ENCODE results near the gene RTL1. TPM values are rescaled to one million over a fixed set of nuclear protein-coding genes. Genes with fewer than 3 reads are reported as not detected.
A peak's percentile ranks its signal among the peaks of the same experiment; 100 is the strongest.

Gene RTL1
- total and polyA plus RNA-seq, 2 experiments from 2014 or later: 0.15 TPM; not detected in 1

DNA sequence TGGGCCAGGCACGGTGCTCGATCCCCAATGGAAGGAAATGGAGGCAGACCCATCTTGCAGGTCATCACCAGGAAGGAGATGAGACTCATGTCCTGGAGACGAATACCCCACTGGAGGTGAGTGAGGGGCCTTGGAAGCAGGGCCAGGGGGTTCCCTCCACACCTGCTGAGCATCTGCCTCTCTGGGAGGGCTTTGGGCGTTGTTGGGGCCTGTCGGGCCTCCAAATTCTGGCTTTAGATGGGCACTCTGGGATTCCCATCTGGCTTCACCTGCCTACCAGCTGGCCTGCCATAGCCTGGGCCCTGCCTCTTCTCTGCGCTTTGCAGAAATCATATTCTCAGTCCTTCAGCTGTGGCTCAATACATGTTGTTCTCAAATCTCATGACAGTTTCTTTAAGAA, 13.9 kb downstream of the RTL1 start:
- H3K27me3 ChIP-seq: no peaks in the 10 kb centered on the region
- TF ChIP-seq, protein P1, sequence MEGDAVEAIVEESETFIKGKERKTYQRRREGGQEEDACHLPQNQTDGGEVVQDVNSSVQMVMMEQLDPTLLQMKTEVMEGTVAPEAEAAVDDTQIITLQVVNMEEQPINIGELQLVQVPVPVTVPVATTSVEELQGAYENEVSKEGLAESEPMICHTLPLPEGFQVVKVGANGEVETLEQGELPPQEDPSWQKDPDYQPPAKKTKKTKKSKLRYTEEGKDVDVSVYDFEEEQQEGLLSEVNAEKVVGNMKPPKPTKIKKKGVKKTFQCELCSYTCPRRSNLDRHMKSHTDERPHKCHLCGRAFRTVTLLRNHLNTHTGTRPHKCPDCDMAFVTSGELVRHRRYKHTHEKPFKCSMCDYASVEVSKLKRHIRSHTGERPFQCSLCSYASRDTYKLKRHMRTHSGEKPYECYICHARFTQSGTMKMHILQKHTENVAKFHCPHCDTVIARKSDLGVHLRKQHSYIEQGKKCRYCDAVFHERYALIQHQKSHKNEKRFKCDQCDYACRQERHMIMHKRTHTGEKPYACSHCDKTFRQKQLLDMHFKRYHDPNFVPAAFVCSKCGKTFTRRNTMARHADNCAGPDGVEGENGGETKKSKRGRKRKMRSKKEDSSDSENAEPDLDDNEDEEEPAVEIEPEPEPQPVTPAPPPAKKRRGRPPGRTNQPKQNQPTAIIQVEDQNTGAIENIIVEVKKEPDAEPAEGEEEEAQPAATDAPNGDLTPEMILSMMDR (IDR thresholded peaks at IDR 0.05; ENCODE audit: low read depth, low read length): no peak
- H3K4me1 ChIP-seq (ENCODE audit: low read depth): peaks cover 10% of the 10 kb centered on the region
- H3K36me3 ChIP-seq: no peaks in the 10 kb centered on the region
- H3K9me3 ChIP-seq (ENCODE audit: low read depth): no peaks in the 10 kb centered on the region
- H3K27ac ChIP-seq: no peak overlapping the region
- no peak overlapping the region for H3K4me3 ChIP-seq
- DNase-seq (ENCODE audit: low read depth in 1 of 2, low spot score in 1 of 2): no peak

DNA sequence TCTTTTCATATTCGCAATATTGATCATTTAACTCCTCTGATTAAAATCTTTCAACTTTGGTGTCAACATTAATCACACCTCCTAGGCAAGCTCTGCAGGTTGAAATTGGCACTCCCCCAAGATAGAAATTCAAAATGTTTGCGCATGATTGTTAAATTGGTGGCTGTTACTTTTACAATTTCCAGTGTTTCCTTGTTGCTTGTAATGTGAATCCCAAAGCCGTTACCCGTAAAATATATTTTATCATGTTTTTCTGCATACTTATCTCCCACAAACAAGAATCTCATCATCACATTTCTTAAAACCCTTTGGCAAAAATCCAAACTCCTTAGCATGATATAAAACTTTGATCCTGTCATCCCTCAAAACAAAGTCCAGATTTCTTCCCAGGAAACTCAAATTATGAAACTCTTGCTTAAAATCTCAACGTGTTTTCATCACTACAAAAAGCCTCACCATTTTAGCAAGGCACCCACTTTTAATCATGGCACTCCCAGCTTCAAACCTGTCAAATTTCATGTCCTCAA, 14.7 kb downstream of the RTL1 start:
- TF ChIP-seq, protein P1 (IDR thresholded peaks at IDR 0.05; ENCODE audit: low read depth, low read length): no peak
- H3K4me3 ChIP-seq: no peak overlapping the region
- peak in 1 of 2 donors; percentile 62 for DNase-seq (ENCODE audit: low read depth in 1 of 2, low spot score in 1 of 2)
- H3K27me3 ChIP-seq: no peaks in the 10 kb centered on the region
- no peaks in the 10 kb centered on the region for H3K9me3 ChIP-seq (ENCODE audit: low read depth)
- no peak overlapping the region for H3K27ac ChIP-seq
- no peaks in the 10 kb centered on the region for H3K36me3 ChIP-seq
- H3K4me1 ChIP-seq (ENCODE audit: low read depth): peaks cover 10% of the 10 kb centered on the region

DNA sequence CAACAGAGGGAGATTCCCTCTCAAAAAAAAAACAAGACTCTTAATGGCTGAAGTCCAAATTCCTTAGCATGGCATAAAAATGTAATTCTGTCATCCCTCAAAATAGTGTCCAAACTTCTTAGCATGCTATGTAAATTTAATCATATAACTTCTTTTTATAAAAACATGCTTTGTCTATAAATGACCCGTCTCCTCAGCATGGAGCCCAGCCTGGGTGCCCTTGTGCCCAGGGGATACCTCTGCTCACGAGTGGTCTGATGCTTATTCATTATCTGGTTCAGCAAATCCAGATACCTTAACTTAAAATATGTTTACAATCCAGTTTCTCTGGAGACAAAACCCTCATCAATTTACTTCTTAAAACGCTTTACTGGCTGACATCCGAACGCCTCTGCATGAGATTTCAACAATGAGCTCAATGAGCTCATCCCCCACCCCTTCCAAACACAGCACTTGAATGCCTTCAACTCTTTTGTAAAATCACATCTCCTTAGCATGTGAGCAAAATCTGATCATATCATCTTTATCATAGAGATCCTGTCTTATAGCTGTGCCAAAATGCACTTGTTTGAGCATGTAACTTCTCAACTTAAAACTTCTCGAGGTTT, 15.7 kb downstream of the RTL1 start:
- H3K9me3 ChIP-seq (ENCODE audit: low read depth): no peaks in the 10 kb centered on the region
- H3K27me3 ChIP-seq: no peaks in the 10 kb centered on the region
- H3K4me1 ChIP-seq (ENCODE audit: low read depth): peaks cover 3% of the 10 kb centered on the region
- no peak overlapping the region for H3K4me3 ChIP-seq
- no peaks in the 10 kb centered on the region for H3K36me3 ChIP-seq
- H3K27ac ChIP-seq: no peak overlapping the region
- TF ChIP-seq, protein P1 (IDR thresholded peaks at IDR 0.05; ENCODE audit: low read depth, low read length): no peak
- DNase-seq (ENCODE audit: low read depth in 1 of 2, low spot score in 1 of 2): no peak

DNA sequence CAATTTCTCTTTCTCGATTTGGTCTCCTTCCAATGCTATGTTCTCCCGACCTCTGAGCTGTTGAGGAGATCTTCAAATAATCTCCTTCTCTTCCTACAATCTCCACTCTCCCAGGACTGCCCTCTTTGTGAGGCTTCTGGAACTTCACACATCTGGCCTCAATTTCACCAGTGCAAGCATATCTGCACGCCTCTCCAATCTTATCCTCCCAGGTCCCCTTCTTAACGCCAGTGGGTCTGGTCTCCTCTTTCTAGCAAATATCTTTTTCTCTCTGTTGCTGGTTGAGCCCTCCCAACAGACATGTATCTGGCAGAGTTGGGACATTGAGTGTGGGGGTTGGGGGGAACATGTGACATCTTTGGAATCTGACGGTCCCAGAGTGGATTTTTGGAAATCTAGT, 17.9 kb downstream of the RTL1 start:
- Histone ChIP-seq H3K9me3 (ENCODE audit: low read depth) (no peaks in the 10 kb centered on the region), H3K36me3 (no peaks in the 10 kb centered on the region), H3K27ac (no peak overlapping the region), H3K4me3 (no peak overlapping the region), H3K27me3 (no peaks in the 10 kb centered on the region), H3K4me1 (ENCODE audit: low read depth) (no peaks in the 10 kb centered on the region)
- TF ChIP-seq, protein P1 (IDR thresholded peaks at IDR 0.05; ENCODE audit: low read depth, low read length): no peak
- DNase-seq (ENCODE audit: low read depth in 1 of 2, low spot score in 1 of 2): peak in 1 of 2 donors; percentile 26

DNA sequence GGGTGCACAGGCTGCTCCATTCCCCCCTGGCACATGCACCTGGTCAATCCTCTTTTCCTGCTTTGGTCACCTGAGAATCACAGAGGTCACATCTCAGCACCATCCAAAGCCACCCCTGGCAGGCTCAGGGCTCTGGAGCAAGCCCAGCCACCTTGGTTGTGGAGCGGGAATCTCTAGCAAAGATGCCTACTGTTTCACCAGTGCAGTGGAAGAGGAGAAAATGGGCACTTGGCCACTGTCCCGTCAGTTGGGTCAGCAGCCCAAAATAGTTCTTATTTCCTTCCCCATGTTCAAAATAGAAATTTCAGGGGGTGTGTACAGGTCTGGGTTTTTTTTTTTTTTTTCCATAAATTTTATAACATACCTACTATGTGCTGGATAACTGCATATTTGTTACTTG, 18.3 kb downstream of the RTL1 start:
- Histone ChIP-seq H3K27me3 (no peaks in the 10 kb centered on the region), H3K4me1 (ENCODE audit: low read depth) (no peaks in the 10 kb centered on the region), H3K27ac (no peak overlapping the region), H3K36me3 (no peaks in the 10 kb centered on the region), H3K4me3 (no peak overlapping the region), H3K9me3 (ENCODE audit: low read depth) (no peaks in the 10 kb centered on the region)
- DNase-seq (ENCODE audit: low read depth in 1 of 2, low spot score in 1 of 2): no peak
- TF ChIP-seq, protein P1 (IDR thresholded peaks at IDR 0.05; ENCODE audit: low read depth, low read length): no peak

Data from cardiac muscle cell (in vitro differentiated cells and primary cell).